COR-L47 (cell line): Measurements from ENCODE around the gene CEP250.
A peak's percentile ranks its signal among the peaks of the same experiment; 100 is the strongest.
"Not testable (repeated sequence)": the region's sequence is repeated elsewhere in the genome, so short reads cannot be mapped to it uniquely, and the experiment has no call there.

Experiments
- DNase-seq: peaks from one replicate; lab custom pipeline; 2025; lab: John Stamatoyannopoulos, UW

Gene CEP250

DNA sequence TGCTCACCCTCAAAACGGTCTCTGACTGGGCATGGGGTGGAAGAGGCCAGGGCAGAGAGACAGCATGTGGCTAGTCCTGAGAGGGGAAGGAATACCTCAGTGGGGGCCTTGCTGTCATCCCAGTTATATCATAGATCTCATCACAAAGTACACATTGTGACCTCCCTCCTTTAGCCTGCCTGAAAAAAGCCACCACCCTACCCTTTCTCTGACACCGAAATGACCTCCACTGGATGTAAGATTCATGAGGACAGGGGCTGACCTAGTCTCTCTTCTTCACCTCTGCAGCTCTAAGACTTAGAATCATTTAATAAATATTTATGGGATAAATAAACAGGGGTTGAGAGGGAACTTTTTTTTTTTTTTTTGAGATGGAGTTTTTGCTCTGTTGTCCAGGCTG, 74.2 kb downstream of the CEP250 start, which contains the start of gene C20orf173:
Gene C20orf173, minus strand, starts transcription at position 101 of the 400 bp plus-strand sequence. CDS start 279 bp downstream, outside the sequence.
- DNase-seq: no peak

DNA sequence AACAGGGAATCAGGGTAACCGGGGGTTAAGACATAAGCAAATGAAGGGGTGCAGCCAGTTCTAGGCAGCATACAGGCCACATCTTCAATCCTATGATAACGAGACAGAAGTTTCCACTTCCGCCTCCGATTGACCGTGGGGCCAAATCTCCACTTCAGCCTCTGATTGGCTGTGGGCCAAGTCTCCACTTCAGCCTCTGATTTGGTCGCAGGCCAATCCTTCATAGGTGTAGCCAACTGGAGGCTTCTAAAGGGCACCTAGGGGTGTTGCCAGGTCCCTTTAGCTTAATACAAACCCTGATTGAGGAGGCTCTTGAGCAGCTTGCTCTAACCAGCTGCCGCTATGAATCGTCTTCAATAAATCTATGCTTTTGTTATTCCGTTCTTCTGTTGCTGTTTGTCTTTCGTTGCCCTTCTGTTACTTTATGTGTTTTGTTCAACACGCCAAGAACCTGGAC, 84.4 kb downstream of the CEP250 start:
- peak; percentile 84 for DNase-seq

DNA sequence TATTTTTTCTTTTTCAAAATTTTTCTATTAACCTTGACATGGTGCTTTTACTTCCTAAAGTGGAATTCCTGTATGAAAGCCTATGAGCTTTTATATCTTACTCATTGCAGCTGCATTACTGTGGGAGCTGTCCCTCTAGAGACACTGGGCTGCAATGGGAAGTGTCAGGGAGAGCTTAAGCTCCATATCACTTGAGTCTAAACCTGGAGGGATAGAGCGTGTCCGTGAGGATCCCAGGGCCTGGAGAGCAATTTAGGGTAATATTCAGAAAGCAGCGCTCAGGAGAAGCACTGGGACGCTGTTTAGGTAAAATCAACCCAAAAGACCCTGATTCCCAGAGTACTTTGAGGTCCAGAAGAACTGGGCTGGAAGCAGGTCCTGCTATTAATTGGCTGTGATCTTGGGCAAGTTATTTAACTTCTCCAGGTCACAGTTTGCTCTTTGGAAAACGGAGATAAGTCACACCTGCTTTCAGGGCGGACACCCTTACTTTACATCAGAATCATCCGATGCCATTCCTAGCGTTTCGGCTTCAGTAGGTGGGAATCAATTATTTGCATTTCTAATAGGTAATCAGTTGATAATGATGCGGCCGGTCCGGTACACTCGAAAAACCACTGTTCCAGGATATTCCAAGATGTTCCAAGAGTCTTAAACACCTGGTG, 85.9 kb downstream of the CEP250 start:
- no peak for DNase-seq

DNA sequence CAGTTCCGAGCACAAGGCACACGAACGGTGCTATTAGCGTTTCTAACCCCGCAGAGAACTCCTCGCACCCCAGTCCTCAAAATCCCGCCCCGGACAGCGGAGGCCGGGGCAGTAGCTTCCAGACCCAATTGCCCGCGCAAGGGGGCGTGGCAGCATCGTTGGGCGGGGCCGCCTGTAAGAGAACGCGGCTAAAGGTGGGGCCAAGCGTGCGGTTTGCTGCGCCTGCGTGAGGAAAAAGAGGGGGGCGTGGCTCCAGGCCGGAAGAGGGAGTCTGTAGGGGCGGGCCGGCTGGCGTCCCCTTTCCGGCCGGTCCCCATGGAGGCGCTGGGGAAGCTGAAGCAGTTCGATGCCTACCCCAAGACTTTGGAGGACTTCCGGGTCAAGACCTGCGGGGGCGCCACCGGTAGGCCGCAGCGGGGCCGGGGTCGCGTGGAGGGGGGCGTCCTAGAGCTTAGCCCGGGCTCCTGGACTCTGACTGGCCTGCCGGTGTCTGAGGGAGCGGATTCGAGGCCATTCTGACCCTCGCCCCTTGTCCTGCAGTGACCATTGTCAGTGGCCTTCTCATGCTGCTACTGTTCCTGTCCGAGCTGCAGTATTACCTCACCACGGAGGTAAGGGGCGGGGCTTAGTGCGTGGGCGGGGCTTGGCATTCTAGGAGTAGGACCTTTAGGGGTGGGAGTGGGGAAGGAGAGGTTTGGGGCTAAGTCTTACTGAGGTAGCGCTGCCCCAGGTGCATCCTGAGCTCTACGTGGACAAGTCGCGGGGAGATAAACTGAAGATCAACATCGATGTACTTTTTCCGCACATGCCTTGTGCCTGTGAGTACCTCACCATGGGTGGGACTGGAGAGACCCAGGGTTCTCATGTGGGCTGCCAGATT, 86.6 kb downstream of the CEP250 start, which contains the start of gene ERGIC3:
Gene ERGIC3, plus strand, starts transcription at position 296 of the 880 bp plus-strand sequence. Its CDS starts 20 bp downstream, at position 316.
- peak; percentile 94 for DNase-seq

DNA sequence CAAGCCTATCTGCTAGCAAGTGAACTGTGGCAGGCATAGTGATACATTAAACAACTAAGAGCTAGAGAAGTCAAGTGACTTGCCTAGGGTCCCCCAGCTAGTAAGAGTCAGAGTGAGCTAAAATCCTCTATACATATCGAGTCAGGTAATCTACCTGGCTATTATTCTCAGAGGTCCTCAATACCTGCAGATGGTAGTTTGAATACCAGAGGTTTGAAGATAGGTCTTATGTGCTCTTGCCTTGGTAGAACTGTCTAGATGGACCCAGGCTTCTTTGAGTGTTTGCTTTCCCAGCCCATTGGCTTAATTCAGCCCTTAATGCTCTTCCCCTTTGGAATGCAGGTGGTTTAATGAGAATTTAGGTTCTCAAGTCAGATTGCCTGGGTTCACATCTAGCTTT, 87.6 kb downstream of the CEP250 start:
- DNase-seq: no peak

DNA sequence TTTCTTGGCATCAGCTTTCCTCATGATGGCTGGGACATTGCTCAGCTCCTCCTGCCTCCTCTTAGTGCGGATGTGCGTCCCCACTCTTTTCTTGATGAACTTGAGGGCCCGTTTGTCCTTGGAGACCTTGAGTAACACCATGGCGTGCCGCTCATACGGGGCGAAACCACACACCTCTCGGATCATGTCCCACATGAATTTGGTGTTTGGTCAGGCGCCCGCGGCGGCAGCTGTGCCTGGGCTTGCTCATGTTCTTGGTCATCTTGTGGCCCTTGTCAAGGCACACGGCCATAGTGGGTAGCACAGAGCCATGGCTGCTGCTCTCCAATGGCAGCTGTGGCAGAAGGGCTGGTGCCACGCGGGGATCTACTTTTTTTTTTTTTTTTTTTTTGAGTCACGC, 89.0 kb downstream of the CEP250 start:
- DNase-seq: no peak

DNA sequence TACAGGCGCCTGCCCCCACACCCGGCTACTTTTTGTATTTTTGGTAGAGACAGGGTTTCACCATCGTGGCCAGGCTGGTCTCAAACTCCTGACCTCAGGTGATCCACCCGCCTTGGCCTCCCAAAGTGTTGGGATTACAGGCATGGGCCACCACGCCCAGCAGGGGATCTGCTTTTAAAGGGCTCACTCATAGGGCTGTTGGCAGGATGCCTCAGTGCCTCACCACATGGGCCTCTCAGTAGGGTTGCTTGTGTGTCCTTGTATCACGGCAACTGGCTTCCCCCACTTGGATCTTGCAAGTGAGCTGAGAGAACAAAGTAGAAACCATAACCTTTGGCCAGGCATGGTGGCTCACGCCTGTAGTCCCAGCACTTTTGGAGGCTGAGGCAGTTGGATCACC, 89.5 kb downstream of the CEP250 start:
- DNase-seq: not testable (repeated sequence)

DNA sequence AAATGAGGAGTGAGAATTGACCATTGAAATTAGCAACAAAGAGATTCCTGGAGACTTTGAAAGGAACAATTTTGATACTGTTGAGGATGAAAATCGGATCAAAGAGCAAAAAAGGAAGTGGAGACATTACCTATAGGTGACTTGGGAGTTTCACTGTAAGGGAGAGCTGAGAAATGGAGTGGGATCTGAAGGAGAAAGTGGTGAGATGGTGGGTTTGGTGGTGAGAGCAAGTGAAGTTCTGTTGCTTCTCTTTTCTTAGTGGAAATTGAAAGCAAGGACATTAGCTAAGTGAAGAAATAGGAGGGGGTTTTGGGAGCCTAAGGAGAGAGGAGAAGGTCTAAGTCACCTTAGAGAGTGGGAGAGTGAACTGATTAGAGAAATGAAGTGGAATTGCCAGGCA, 90.7 kb downstream of the CEP250 start:
- no peak for DNase-seq

DNA sequence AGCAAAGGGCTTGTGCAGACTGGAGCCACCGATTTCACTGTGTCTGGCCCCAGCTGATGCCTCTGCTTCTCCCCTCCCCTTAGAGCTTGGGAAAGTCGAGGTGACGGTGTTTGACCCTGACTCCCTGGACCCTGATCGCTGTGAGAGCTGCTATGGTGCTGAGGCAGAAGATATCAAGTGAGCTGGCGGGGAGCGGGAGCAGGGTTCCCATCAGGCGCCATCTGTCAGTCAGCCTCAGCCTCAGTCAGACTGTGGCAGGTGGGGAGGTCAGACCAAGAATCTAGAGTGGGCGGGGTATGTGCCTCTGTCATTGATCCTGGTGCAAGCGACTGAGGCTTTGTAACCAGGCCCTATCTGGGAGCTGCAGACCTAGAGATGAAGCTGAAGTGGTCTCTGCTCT, 91.9 kb downstream of the CEP250 start:
- no peak for DNase-seq

DNA sequence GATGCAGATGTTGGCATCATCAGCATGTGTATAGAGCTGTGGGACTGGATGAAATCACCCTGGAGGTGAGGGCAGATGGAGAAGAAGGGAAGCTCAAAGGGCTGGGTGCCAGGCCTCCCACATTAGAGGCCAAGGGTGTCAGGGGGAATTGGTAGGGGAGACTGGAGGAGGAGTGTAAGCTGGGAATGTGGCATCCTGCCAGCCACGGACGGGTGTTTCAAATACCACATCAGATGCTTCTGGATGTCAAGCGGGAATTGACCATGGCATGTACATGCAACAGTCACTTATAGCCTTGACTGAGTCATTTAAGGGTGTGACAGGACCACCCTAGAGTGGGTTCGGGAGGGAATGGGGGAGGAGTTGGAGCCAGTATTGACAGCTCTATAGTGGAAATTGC, 96.1 kb downstream of the CEP250 start:
- DNase-seq: no peak

DNA sequence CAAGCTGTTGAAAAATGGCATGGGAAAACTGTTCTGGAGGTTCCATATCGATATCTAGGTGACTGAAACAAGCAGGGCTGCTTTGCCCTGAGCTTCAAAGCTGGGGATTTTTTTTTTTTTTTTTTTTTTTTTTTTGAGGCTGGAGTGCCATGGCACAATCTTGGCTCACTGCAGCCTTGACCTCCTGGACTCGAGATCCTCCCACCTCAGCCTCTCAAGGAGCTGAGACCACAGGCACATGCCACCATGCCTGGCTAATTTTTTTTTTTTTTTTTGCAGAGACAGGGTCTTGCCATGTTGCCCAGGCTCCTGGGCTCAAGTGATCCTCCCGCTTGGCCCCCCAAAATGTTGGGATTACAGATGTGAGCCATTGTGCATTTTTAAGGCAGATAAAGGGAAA, 97.5 kb downstream of the CEP250 start:
- no peak for DNase-seq

DNA sequence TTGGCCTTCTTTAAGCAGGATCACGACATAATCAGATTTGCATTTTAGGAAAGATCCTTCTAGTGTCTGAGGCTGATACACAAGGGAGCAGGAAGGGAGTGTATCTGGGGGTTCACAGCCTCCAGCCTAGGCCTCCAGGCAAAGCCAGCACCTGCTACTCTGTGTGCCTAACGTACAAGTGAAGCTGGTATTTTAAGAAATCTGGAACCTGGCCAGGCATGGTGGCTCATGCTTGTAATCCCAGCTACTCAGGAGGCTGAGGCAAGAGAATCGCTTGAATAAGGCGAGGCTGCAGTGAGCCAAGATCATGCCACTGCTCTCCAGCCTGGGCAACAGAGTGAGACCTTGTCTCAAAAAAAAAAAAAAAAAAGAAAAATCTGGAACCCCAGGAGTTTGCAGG, 100.1 kb downstream of the CEP250 start:
- DNase-seq: not testable (repeated sequence)

DNA sequence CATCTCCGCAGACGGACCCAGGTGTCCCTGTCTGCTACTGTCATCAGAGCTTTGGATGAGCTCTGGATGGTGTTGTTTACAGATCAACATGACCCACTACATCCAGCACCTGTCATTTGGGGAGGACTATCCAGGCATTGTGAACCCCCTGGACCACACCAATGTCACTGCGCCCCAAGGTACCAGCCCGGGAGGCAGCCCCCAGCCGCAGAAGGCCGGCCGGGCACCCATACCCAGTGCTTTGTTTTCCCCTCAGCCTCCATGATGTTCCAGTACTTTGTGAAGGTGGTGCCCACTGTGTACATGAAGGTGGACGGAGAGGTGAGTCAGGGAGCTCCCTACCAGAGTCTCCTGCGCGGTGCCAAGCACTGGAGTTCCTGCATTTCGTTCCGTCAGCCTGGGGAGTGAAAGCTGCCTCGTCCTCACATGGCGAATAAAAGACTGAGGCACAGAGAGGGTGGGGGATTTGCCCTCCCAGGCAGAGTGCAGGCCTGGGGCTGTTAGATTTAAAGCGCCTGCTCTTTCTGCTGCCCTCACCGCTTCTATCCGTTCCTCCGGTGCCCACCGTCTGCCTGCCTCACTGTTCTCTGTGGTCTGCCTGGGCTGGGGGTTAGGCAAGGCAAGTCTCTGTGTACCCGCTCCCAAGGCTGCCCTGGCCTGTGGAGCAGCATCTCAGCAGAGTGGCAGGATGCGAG, 100.7 kb downstream of the CEP250 start:
- no peak for DNase-seq

DNA sequence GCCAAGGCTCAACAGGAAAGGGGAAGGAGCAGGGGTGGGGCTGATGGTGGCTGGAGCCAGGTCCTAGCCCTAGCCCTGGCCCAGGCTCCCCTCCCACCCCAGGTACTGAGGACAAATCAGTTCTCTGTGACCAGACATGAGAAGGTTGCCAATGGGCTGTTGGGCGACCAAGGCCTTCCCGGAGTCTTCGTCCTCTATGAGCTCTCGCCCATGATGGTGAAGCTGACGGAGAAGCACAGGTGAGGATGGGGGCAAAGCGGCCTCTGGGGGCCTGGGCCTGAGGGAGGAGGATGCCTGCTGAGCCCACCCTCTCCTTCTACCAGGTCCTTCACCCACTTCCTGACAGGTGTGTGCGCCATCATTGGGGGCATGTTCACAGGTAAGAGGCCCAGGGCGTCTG, 101.5 kb downstream of the CEP250 start:
- DNase-seq: no peak

DNA sequence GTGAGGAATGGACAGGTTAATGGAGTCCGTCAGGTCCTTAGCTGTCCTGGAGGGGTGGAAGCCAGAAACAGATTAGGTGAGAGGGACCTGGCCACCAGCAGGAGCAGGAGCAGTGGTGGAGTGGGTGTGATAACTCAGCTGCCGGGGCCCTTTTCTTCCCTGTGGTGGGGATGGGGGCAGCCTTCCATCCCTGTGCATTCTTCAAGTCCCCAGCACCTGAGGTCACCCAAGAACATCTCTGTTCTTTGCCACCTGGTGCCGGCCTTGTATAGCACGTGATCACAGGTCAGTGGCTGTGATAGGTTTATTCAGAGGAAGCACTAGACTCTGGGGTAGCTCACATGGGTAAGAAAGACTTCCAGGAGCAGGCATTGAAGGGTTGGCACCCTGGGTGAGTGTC, 103.1 kb downstream of the CEP250 start:
- no peak for DNase-seq

DNA sequence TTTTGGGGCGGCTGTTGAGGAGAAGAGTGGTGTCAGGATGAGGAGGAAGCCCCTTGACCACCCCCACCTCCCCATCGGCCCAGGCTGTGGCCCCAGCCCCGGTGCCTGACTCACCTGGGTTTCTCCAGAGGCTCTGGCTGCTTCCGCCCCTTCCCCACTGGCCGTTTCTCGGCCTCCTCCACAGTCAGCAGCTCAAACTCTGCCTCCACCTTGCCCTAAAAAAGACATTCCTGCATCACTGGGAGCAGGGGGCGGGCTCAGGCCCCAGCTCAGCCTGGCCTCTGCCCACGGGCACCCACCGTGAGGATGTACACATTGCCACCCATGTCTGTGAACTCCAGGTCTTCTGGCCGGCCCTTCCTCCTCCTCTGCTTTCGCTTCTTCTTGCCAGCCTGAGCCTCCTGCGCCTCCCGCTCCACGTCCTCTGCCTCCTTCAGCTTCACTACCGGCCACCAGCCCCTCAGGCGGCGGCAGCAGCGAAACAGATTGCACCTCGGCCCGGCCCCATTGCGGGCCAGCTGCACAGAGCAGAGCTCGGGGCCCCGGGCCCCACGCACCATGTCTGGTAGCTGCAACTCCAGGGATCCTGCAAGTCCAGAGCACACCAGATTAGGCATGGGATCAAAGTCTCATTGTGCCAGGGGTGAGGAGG, 103.8 kb downstream of the CEP250 start:
- DNase-seq: no peak

DNA sequence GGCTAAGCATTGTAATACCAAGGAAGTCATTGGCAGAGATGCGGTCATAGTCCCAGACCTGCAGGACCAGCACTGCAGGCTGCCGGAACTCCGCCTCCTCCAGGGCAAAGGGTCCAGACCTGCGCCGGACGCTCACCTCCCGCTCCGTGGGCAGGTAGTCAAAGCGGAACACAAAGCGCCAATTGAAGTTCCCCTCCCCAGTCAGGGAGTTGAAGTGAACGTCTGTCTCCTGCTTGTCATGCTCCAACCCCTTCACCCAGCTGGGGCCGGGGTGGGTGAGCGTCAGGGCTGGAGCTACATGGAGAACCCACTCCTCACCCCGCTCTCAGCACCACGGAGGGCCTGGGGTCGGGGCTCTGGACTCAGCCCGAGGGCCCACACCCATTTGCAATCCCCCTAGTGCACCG, 104.7 kb downstream of the CEP250 start:
- DNase-seq: no peak

DNA sequence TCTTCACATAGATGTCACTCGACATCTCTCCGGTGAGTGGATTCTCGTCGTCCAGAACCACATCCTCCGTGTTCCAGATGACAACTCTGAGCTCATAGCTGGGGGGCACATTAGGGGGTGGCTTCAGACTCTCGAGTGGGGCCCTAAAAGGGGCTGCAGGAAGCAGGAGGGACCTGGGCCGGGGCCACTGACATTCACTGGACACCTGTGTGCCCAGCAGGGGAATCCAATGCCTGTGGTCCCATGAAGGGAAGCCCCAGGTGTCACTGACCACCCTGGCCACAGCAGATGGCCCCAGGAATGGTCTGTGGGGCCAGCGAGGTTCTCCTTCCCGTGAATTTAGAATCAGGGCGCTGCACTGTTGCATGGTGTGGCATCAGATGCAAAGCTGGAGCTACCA, 105.1 kb downstream of the CEP250 start:
- no peak for DNase-seq

DNA sequence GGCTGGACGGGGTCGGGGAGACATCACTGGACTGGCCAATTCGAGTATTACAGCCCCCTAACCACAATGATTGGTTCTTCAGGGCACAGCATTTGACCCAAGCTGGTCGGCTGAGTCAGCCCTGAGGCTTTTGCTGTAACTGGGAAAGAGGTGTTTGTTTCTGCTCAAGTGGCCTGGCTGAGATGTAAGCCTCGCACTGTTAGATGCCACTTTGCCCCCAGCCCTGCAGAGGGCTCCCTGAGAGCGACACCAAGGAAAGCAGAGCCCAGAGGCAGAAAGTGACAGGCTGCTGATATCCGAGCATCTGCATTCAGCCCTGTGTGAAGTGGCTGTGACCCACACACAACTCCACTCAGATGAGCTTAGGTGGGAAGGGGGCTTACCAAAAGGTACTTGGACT, 105.9 kb downstream of the CEP250 start:
- DNase-seq: peak; percentile 35

DNA sequence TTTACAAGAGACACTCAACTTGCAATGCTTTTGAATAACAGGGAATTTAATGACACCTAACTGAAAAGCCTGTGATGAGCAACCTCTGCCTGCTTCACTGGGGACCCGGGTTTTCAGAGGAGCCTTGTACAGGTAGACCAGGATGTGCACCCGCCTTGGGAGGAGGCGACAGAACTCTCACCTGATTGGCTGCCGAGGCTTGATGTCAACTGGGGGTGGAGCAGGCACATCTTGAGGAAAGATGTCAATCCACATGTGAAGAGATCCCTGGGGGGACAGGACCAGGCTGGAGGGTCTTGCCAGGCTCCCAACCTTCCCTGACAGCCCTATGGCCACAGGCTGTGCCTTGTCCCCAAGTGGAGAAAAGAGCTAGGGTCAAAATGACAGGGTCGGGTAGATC, 106.3 kb downstream of the CEP250 start:
- peak; percentile 21 for DNase-seq

DNA sequence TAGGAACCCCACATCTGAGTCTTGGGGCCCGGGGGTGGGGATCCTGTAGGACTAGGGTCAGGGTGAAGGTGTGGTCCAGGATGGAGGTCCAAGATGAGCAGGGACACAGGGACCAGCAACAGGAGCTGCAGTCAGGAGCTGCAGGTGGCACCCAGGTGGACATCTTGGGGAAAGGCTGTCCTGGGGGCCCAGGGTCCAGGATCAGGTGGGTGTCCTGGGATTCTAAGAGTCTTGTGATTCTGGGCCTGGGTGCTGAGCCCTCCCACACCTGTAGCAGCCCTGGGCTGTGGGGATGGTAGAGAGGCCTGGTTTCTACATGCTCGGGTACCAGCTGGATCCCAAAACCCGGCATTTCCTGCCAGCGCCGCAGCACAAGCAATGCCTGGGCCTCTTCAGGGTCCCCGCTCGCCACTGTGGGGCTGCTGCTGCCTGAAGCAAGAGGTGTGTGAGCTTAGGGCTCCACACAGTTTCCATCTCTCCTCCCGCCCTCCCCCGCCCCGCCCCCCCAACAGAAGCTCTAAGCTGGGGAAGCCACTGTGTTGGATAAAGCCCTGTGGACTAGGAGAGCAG, 107.2 kb downstream of the CEP250 start:
- DNase-seq: no peak

DNA sequence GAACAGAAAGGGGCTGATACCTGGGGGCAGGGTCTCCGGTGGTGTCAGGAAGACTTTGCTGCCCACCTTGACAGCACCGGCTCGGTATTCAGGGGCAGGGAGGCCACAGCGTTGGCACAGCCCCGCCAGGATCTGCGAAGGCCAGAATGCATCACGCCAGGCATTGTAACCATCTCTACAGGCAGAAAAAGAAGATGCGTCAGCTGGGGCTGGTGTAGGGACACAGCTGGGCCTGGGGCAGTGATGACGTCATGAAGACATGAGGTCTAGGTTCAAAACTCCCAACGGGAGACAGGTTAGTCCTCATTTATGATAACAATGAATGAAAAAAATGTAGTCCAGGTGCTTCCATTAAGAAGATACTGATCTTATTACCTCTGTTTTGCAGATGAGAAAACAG, 108.4 kb downstream of the CEP250 start:
- DNase-seq: no peak
